CD4-positive, alpha-beta T cell treated with Interferon alpha-2 for 1 hour (primary cell): ENCODE data around the gene FAXDC2.
"Not testable (repeated sequence)": the region's sequence is repeated elsewhere in the genome, so short reads cannot be mapped to it uniquely, and the experiment has no call there.

ENCODE experiments used
- DNase-seq, 2 donors: peaks; one replicate each; pipeline ENCODE4 v3.0.0-alpha.2; 2020 to 2022

Gene FAXDC2

GRCh38 chr5:154829589-154830218 lies 20.7 kb downstream of the FAXDC2 start:
- peak in 1 of 2 donors; percentile 40 for DNase-seq

GRCh38 chr5:154829181-154829588 lies 21.2 kb downstream of the FAXDC2 start:
- DNase-seq, result no peak

- DNase-seq, result no peak
These were observed 26.3 kb downstream of the FAXDC2 start for GRCh38 chr5:154824070-154824469.

- DNase-seq, result no peak
These were observed 26.8 kb downstream of the FAXDC2 start for GRCh38 chr5:154823605-154824004.

GRCh38 chr5:154822896-154823295 lies 27.5 kb downstream of the FAXDC2 start:
- DNase-seq, result not testable (repeated sequence)

- no peak for DNase-seq
These were observed 30.0 kb downstream of the FAXDC2 start for GRCh38 chr5:154820383-154820782.

- no peak for DNase-seq
These were observed 30.9 kb downstream of the FAXDC2 start for GRCh38 chr5:154819546-154819945.

GRCh38 chr5:154818471-154819116 lies 31.8 kb downstream of the FAXDC2 start:
- DNase-seq, result no peak

GRCh38 chr5:154817815-154818214 lies 32.6 kb downstream of the FAXDC2 start:
- no peak for DNase-seq

GRCh38 chr5:154816891-154817492 lies 33.4 kb downstream of the FAXDC2 start:
- DNase-seq, result no peak

- DNase-seq, result no peak
These were observed 34.6 kb downstream of the FAXDC2 start for GRCh38 chr5:154815684-154816247.

GRCh38 chr5:154815025-154815424 lies 35.4 kb downstream of the FAXDC2 start:
- DNase-seq, result no peak

- DNase-seq, result peak; percentile 29 to 56
These were observed 36.7 kb downstream of the FAXDC2 start for GRCh38 chr5:154813736-154814135.

- no peak for DNase-seq
These were observed 37.2 kb downstream of the FAXDC2 start for GRCh38 chr5:154813158-154813557.

- peak; percentile 64 to 71 for DNase-seq
These were observed 38.5 kb downstream of the FAXDC2 start for GRCh38 chr5:154811653-154812465.

- no peak for DNase-seq
These were observed 39.2 kb downstream of the FAXDC2 start for GRCh38 chr5:154811239-154811638.

GRCh38 chr5:154806176-154806575 lies 44.2 kb downstream of the FAXDC2 start:
- DNase-seq, result no peak

- no peak for DNase-seq
These were observed 48.4 kb downstream of the FAXDC2 start for GRCh38 chr5:154802050-154802449.

GRCh38 chr5:154801083-154801482 lies 49.3 kb downstream of the FAXDC2 start:
- DNase-seq, result no peak

GRCh38 chr5:154800582-154800981 lies 49.8 kb downstream of the FAXDC2 start:
- DNase-seq, result no peak

GRCh38 chr5:154797762-154798161 lies 52.6 kb downstream of the FAXDC2 start:
- DNase-seq, result no peak

- DNase-seq, result no peak
These were observed 55.2 kb downstream of the FAXDC2 start for GRCh38 chr5:154795235-154795596.
